Measurements from ENCODE around the gene PRKG1.

- TF ChIP-seq CTCF (IDR thresholded peaks at IDR 0.05; ENCODE audit: low read depth, low read length), result no peak
- no peak for TF ChIP-seq EZH2phosphoT487 (IDR thresholded peaks at IDR 0.05; ENCODE audit: low read depth)
Measured at GRCh38 chr10:51204701-51205100, 130.4 kb downstream of the PRKG1 start.

All from OCI-LY3 (cell line).